HepG2 (cell line): ENCODE data around the gene CSNK1G1. TPM values are rescaled to one million over a fixed set of nuclear protein-coding genes. Genes with fewer than 3 reads are reported as not detected.

Experiments used
- BORCS8-MEF2B ChIP-seq: sonication (generic); formaldehyde crosslinking; IDR thresholded peaks from 2 replicates; pipeline ENCODE4 v1.8.0; 2022; ENCODE audit warnings: mild to moderate bottlenecking, missing genetic modification reagents
- DMAP1 ChIP-seq: IDR thresholded peaks from 2 replicates; pipeline ENCODE4 v1.6.1; 2016
- FOXK1 ChIP-seq: sonication (generic); formaldehyde crosslinking; IDR thresholded peaks from 2 replicates; pipeline ENCODE4 v1.4.0; 2020; ENCODE audit warnings: low read depth, missing genetic modification reagents, borderline replicate concordance
- KAT8 ChIP-seq: IDR thresholded peaks from 2 replicates; pipeline ENCODE4 v1.6.1; 2016; ENCODE audit warnings: missing genetic modification reagents, missing compliant biosample characterization
- SETDB1 ChIP-seq: sonication (generic); formaldehyde crosslinking; IDR thresholded peaks from 2 replicates; pipeline ENCODE4 v1.5.1; 2020; ENCODE audit warnings: missing genetic modification reagents, mild to moderate bottlenecking, borderline replicate concordance
- SIN3B ChIP-seq: fragments of 150-350 bp; IDR thresholded peaks from 2 replicates; pipeline ENCODE4 v1.6.1; 2014; ENCODE audit warnings: low read length
- SPEN ChIP-seq: sonication (generic); formaldehyde crosslinking; IDR thresholded peaks from 2 replicates; pipeline ENCODE4 v1.5.1; 2020; ENCODE audit warnings: low read depth, mild to moderate bottlenecking, missing genetic modification reagents
- TGIF2 ChIP-seq: IDR thresholded peaks from 2 replicates; pipeline ENCODE4 v1.6.1; 2016; ENCODE audit warnings: control low read depth, missing compliant biosample characterization
- ZNF83 ChIP-seq: sonication (generic); formaldehyde crosslinking; IDR thresholded peaks from 2 replicates; pipeline ENCODE4 v1.4.0; 2020; ENCODE audit warnings: missing genetic modification reagents, mild to moderate bottlenecking, borderline replicate concordance
- polyA plus RNA-seq, 8 experiments: library from polyadenylated mRNA; depleted of rRNA in 3 of 8; stranded (reverse) in 7 of 8; unstranded in 1 of 8; fragments of >200 nt; fragmentation: Illumina TruSeq in 4 of 8; extraction: Trizol in 4 of 8; gene quantifications; 2 replicates each; pipeline versions ENCODE4 v1.2.1 to v1.2.3, GENCODE V29; 2011 to 2016; ENCODE audit warnings: low read depth in 4 of 8, missing spikeins in 1 of 8, mixed read lengths in 1 of 8; ENCODE audit not compliant: insufficient read depth in 1 of 8
- total RNA-seq, 5 experiments: library from RNA; depleted of rRNA; stranded (reverse); fragments of >200 nt; fragmentation: Illumina TruSeq; extraction: Trizol; gene quantifications; 2 replicates each; pipeline ENCODE4 v1.2.3, GENCODE V29; 2016; ENCODE audit warnings: low read depth in 1 of 5
- TF ChIP-seq, protein P1 (sequence below): sonication (generic); formaldehyde crosslinking; IDR thresholded peaks from 2 replicates; pipeline ENCODE4 v1.5.0; 2020; ENCODE audit warnings: mild to moderate bottlenecking, missing genetic modification reagents
- TF ChIP-seq, protein P2 (sequence below): sonication (generic); formaldehyde crosslinking; IDR thresholded peaks from 2 replicates; pipeline ENCODE4 v1.8.0; 2022; ENCODE audit warnings: mild to moderate bottlenecking, missing genetic modification reagents; ENCODE audit not compliant: insufficient replicate concordance
- TF ChIP-seq, protein P3 (sequence below): sonication (generic); formaldehyde crosslinking; IDR thresholded peaks from 2 replicates; pipeline ENCODE4 v1.4.0; 2020; ENCODE audit warnings: missing genetic modification reagents
- TF ChIP-seq, protein P4 (sequence below): sonication (generic); formaldehyde crosslinking; IDR thresholded peaks from 2 replicates; pipeline ENCODE4 v1.8.1; 2023; ENCODE audit warnings: mild to moderate bottlenecking, missing genetic modification reagents
- TF ChIP-seq, protein P5 (sequence below): sonication (generic); formaldehyde crosslinking; IDR thresholded peaks from 2 replicates; pipeline ENCODE4 v1.5.0; 2020; ENCODE audit warnings: missing genetic modification reagents
- TF ChIP-seq, protein P6 (sequence below): sonication (generic); formaldehyde crosslinking; IDR thresholded peaks from 2 replicates; pipeline ENCODE4 v1.5.0; 2020; ENCODE audit warnings: mild to moderate bottlenecking, missing genetic modification reagents
- TF ChIP-seq, protein P7 (sequence below): sonication (generic); formaldehyde crosslinking; IDR thresholded peaks from 2 replicates; pipeline ENCODE4 v1.5.1; 2020; ENCODE audit warnings: mild to moderate bottlenecking, missing genetic modification reagents

CSNK1G1 gene
- total and polyA plus RNA-seq, 2 of the 13 experiments (the other 11 are each of a cell fraction or from before 2014, with no cell fraction given), result 8.5 to 12.6 TPM

DNA sequence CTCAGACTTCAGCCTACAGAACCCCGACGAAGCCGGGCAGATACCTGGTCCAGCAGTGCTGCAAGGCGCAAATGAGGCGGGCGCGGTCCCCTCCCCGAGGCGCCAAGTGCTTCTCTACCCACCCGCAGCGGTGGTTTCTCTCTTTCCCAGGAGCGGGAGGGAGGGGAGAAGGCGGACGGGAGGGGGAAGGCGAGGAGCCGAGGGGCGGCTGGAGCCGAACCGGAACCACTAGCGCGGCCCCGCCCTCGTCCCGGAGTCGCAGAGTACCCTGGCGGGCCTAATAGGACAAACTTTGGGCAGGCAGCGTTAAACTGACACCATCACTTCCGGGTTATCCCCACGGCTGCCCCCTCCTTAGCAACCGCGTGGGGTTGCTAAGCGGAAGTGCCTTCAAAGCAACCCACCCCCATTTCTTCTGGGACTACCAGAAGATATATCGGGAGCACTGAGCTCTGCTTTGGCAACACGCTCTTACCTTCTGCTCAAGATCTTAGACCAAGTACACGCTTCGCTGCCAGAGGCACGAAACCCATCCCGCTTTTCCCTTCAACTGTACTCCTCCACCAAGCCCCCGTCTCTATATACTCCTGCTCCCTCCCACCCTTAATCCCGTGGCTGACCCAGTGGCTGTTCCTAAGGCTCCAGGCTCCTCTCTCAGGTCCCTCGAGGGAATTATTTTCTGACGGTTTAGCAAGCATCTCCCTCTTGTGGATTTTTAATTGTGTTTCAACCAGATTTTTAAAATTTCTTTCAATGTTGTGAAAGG, at the start of gene CSNK1G1 (continued):
- TF ChIP-seq, protein P1, sequence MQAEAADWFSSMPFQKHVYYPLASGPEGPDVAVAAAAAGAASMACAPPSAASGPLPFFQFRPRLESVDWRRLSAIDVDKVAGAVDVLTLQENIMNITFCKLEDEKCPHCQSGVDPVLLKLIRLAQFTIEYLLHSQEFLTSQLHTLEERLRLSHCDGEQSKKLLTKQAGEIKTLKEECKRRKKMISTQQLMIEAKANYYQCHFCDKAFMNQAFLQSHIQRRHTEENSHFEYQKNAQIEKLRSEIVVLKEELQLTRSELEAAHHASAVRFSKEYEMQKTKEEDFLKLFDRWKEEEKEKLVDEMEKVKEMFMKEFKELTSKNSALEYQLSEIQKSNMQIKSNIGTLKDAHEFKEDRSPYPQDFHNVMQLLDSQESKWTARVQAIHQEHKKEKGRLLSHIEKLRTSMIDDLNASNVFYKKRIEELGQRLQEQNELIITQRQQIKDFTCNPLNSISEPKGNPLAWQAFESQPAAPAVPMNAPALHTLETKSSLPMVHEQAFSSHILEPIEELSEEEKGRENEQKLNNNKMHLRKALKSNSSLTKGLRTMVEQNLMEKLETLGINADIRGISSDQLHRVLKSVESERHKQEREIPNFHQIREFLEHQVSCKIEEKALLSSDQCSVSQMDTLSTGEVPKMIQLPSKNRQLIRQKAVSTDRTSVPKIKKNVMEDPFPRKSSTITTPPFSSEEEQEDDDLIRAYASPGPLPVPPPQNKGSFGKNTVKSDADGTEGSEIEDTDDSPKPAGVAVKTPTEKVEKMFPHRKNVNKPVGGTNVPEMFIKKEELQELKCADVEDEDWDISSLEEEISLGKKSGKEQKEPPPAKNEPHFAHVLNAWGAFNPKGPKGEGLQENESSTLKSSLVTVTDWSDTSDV (CRISPR knock-in tag), result no peak
- TF ChIP-seq, protein P2, sequence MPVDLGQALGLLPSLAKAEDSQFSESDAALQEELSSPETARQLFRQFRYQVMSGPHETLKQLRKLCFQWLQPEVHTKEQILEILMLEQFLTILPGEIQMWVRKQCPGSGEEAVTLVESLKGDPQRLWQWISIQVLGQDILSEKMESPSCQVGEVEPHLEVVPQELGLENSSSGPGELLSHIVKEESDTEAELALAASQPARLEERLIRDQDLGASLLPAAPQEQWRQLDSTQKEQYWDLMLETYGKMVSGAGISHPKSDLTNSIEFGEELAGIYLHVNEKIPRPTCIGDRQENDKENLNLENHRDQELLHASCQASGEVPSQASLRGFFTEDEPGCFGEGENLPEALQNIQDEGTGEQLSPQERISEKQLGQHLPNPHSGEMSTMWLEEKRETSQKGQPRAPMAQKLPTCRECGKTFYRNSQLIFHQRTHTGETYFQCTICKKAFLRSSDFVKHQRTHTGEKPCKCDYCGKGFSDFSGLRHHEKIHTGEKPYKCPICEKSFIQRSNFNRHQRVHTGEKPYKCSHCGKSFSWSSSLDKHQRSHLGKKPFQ (CRISPR knock-in tag), result no peak
- peak; percentile 59; the same call in 1 of the 2 replicates for TF ChIP-seq SIN3B
- no peak for TF ChIP-seq ZNF83 (CRISPR knock-in tag)
- TF ChIP-seq, protein P3, sequence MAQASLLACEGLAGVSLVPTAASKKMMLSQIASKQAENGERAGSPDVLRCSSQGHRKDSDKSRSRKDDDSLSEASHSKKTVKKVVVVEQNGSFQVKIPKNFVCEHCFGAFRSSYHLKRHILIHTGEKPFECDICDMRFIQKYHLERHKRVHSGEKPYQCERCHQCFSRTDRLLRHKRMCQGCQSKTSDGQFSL (CRISPR knock-in tag), result no peak
- no peak; the same call in 1 of the 2 replicates for TF ChIP-seq DMAP1 (CRISPR knock-in tag)
- 0 out of 2 replicates have a peak, but pooled peaks have one; percentile 36 for TF ChIP-seq SPEN (CRISPR knock-in tag)
- TF ChIP-seq, protein P4, sequence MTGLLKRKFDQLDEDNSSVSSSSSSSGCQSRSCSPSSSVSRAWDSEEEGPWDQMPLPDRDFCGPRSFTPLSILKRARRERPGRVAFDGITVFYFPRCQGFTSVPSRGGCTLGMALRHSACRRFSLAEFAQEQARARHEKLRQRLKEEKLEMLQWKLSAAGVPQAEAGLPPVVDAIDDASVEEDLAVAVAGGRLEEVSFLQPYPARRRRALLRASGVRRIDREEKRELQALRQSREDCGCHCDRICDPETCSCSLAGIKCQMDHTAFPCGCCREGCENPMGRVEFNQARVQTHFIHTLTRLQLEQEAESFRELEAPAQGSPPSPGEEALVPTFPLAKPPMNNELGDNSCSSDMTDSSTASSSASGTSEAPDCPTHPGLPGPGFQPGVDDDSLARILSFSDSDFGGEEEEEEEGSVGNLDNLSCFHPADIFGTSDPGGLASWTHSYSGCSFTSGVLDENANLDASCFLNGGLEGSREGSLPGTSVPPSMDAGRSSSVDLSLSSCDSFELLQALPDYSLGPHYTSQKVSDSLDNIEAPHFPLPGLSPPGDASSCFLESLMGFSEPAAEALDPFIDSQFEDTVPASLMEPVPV (CRISPR knock-in tag), result no peak
- TF ChIP-seq, protein P5, sequence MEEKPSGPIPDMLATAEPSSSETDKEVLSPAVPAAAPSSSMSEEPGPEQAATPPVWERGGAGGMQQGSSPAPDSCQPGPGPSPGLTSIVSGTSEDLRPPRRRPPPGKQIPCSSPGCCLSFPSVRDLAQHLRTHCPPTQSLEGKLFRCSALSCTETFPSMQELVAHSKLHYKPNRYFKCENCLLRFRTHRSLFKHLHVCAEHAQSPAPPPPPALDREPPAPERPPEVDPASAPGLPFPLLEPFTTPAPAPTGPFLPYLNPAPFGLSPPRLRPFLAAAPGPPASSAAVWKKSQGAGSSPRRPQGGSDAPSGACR (CRISPR knock-in tag), result 0 out of 2 replicates have a peak, but pooled peaks have one; percentile 36
- peak; percentile 58; the same call in 1 of the 2 replicates for TF ChIP-seq FOXK1 (CRISPR knock-in tag)
- TF ChIP-seq, protein P6, sequence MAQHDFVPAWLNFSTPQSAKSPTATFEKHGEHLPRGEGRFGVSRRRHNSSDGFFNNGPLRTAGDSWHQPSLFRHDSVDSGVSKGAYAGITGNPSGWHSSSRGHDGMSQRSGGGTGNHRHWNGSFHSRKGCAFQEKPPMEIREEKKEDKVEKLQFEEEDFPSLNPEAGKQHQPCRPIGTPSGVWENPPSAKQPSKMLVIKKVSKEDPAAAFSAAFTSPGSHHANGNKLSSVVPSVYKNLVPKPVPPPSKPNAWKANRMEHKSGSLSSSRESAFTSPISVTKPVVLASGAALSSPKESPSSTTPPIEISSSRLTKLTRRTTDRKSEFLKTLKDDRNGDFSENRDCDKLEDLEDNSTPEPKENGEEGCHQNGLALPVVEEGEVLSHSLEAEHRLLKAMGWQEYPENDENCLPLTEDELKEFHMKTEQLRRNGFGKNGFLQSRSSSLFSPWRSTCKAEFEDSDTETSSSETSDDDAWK, result no peak
- no peak for TF ChIP-seq BORCS8-MEF2B
- peak; percentile 92 for TF ChIP-seq KAT8 (CRISPR knock-in tag)
- TF ChIP-seq, protein P7, sequence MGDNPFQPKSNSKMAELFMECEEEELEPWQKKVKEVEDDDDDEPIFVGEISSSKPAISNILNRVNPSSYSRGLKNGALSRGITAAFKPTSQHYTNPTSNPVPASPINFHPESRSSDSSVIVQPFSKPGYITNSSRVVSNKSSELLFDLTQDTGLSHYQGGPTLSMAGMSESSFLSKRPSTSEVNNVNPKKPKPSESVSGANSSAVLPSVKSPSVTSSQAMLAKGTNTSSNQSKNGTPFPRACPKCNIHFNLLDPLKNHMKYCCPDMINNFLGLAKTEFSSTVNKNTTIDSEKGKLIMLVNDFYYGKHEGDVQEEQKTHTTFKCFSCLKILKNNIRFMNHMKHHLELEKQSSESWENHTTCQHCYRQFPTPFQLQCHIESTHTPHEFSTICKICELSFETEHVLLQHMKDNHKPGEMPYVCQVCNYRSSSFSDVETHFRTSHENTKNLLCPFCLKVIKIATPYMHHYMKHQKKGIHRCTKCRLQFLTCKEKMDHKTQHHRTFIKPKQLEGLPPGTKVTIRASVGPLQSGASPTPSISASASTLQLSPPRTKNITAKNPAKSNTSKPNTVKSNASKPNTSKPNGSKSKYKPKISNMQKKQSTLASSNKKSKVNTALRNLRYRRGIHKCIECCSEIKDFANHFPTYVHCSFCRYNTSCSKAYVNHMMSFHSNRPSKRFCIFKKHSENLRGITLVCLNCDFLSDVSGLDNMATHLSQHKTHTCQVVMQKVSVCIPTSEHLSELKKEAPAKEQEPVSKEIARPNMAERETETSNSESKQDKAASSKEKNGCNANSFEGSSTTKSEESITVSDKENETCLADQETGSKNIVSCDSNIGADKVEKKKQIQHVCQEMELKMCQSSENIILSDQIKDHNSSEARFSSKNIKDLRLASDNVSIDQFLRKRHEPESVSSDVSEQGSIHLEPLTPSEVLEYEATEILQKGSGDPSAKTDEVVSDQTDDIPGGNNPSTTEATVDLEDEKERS (CRISPR knock-in tag), result 0 out of 2 replicates have a peak, but pooled peaks have one; percentile 37
- TF ChIP-seq TGIF2 (CRISPR knock-in tag), result no peak
- TF ChIP-seq SETDB1 (CRISPR knock-in tag), result no peak
